H9 (cell line): ENCODE data around the gene IL1RN. TPM values are rescaled to one million over a fixed set of nuclear protein-coding genes. Genes with fewer than 3 reads are reported as not detected.

Source experiments
- DNase-seq: peaks from one replicate; pipeline ENCODE4 v3.0.0-alpha.2; 2017
- H2AFZ ChIP-seq: one replicate; pipeline ENCODE4 v1.6.1; 2013; ENCODE audit warnings: mild to moderate bottlenecking, low read length, control low read depth, moderate library complexity
- H2AK5ac ChIP-seq: 2 replicates; pipeline ENCODE4 v1.6.1; 2013; ENCODE audit warnings: low read length, control low read depth, mixed read lengths; ENCODE audit not compliant: insufficient read length
- H2BK120ac ChIP-seq: one replicate; pipeline ENCODE4 v1.6.1; 2013; ENCODE audit warnings: low read depth, mild to moderate bottlenecking, low read length, control low read depth, inconsistent platforms; ENCODE audit not compliant: poor library complexity, severe bottlenecking
- H2BK12ac ChIP-seq: 2 replicates; pipeline ENCODE4 v1.6.1; 2013; ENCODE audit warnings: low read length, control low read depth, mixed read lengths, low read depth; ENCODE audit not compliant: insufficient read length
- H2BK15ac ChIP-seq: 2 replicates; pipeline ENCODE4 v1.6.1; 2013; ENCODE audit warnings: low read depth, low read length, control low read depth
- H2BK20ac ChIP-seq: one replicate; pipeline ENCODE4 v1.6.1; 2013; ENCODE audit warnings: low read depth, mild to moderate bottlenecking, low read length, control low read depth, inconsistent platforms; ENCODE audit not compliant: poor library complexity, severe bottlenecking
- H2BK5ac ChIP-seq: 2 replicates; pipeline ENCODE4 v1.6.1; 2013; ENCODE audit warnings: low read length, control low read depth, mixed read lengths; ENCODE audit not compliant: insufficient read length
- H3K14ac ChIP-seq: 2 replicates; pipeline ENCODE4 v1.6.1; 2013; ENCODE audit warnings: low read length, control low read depth; ENCODE audit not compliant: insufficient read depth
- H3K18ac ChIP-seq: 2 replicates; pipeline ENCODE4 v1.6.1; 2013; ENCODE audit warnings: low read depth, mild to moderate bottlenecking, mixed read lengths, low read length, control low read depth; ENCODE audit not compliant: insufficient read length
- H3K23ac ChIP-seq: 2 replicates; pipeline ENCODE4 v1.6.1; 2013; ENCODE audit warnings: low read length, control low read depth, mixed read lengths, low read depth; ENCODE audit not compliant: insufficient read length
- H3K23me2 ChIP-seq: 2 replicates; pipeline ENCODE4 v1.6.1; 2013; ENCODE audit warnings: low read depth, mild to moderate bottlenecking, mixed read lengths, low read length, control low read depth; ENCODE audit not compliant: insufficient read length, poor library complexity, severe bottlenecking
- H3K27ac ChIP-seq: 2 replicates; pipeline ENCODE4 v1.5.1; 2013; ENCODE audit warnings: low read length, control low read depth, mixed read lengths, low read depth; ENCODE audit not compliant: insufficient read length
- H3K27me3 ChIP-seq: 2 replicates; pipeline ENCODE4 v1.6.1; 2013; ENCODE audit warnings: low read length, control low read depth, inconsistent platforms; ENCODE audit not compliant: insufficient read depth
- H3K4ac ChIP-seq: 2 replicates; pipeline ENCODE4 v1.6.1; 2013; ENCODE audit warnings: low read depth, mild to moderate bottlenecking, control low read depth, inconsistent platforms, low read length, moderate library complexity
- H3K4me1 ChIP-seq: 2 replicates; pipeline ENCODE4 v1.6.1; 2013; ENCODE audit warnings: low read length, control low read depth, inconsistent platforms; ENCODE audit not compliant: insufficient read depth
- H3K4me2 ChIP-seq: 2 replicates; pipeline ENCODE4 v1.6.1; 2013; ENCODE audit warnings: low read length, control low read depth, mixed read lengths; ENCODE audit not compliant: insufficient read length, insufficient read depth
- H3K56ac ChIP-seq: 2 replicates; pipeline ENCODE4 v1.6.1; 2013; ENCODE audit warnings: low read depth, mild to moderate bottlenecking, mixed read lengths, low read length, control low read depth; ENCODE audit not compliant: insufficient read length
- H3K79me1 ChIP-seq: 2 replicates; pipeline ENCODE4 v1.6.1; 2013; ENCODE audit warnings: low read depth, mild to moderate bottlenecking, moderate library complexity, low read length, control low read depth, inconsistent platforms; ENCODE audit not compliant: insufficient read depth, poor library complexity, severe bottlenecking
- H3K79me2 ChIP-seq: 2 replicates; pipeline ENCODE4 v1.6.1; 2013; ENCODE audit warnings: low read length, control low read depth, inconsistent platforms; ENCODE audit not compliant: insufficient read depth
- H3K9ac ChIP-seq: 2 replicates; pipeline ENCODE4 v1.6.1; 2013; ENCODE audit warnings: low read length, control low read depth, mixed read lengths; ENCODE audit not compliant: insufficient read length; ENCODE audit errors: extremely low read depth
- H3K9me3 ChIP-seq: one replicate; pipeline ENCODE4 v1.6.1; 2013; ENCODE audit warnings: low read depth, low read length, inconsistent platforms; ENCODE audit not compliant: control insufficient read depth
- H3T11ph ChIP-seq: one replicate; pipeline ENCODE4 v1.6.1; 2013; ENCODE audit warnings: mild to moderate bottlenecking, low read length, control low read depth, inconsistent platforms
- H4K20me1 ChIP-seq: one replicate; pipeline ENCODE4 v1.6.1; 2013; ENCODE audit not compliant: control insufficient read depth, insufficient read length, insufficient read depth
- H4K5ac ChIP-seq: 2 replicates; pipeline ENCODE4 v1.6.1; 2013; ENCODE audit warnings: low read depth, mild to moderate bottlenecking, mixed read lengths, low read length, control low read depth; ENCODE audit not compliant: insufficient read length
- H4K8ac ChIP-seq: replicated peaks from 2 replicates; pipeline ENCODE4 v1.6.1; 2013; ENCODE audit warnings: low read length, control low read depth, mixed read lengths, low read depth; ENCODE audit not compliant: insufficient read length
- H4K91ac ChIP-seq: 2 replicates; pipeline ENCODE4 v1.6.1; 2013; ENCODE audit warnings: low read depth, mild to moderate bottlenecking, moderate library complexity, mixed read lengths, low read length, control low read depth; ENCODE audit not compliant: insufficient read length
- H3K27ac Mint-ChIP-seq, 3 experiments: 2 replicates in 2 of 3; 3 replicates in 1 of 3; pipeline ENCODE4 v1.8.0; 2020 to 2021; ENCODE audit warnings: mixed read lengths in 3 of 3, mild to moderate bottlenecking in 1 of 3, moderate library complexity in 1 of 3
- H3K27me3 Mint-ChIP-seq: 2 replicates; pipeline ENCODE4 v1.8.0; 2021; ENCODE audit warnings: low read depth, mild to moderate bottlenecking, moderate library complexity, mixed read lengths
- H3K36me3 Mint-ChIP-seq, 3 experiments: 2 replicates in 2 of 3; 3 replicates in 1 of 3; pipeline ENCODE4 v1.8.0; 2020 to 2021; ENCODE audit warnings: low read depth in 3 of 3, mixed read lengths in 3 of 3; ENCODE audit not compliant: insufficient read depth in 1 of 3
- H3K4me1 Mint-ChIP-seq, 2 experiments: 2 replicates each; pipeline ENCODE4 v1.8.0; 2020; ENCODE audit warnings: mixed read lengths in 2 of 2
- H3K4me3 Mint-ChIP-seq, 2 experiments: 2 replicates in 1 of 2; 3 replicates in 1 of 2; pipeline ENCODE4 v1.8.0; 2020 to 2021; ENCODE audit warnings: mild to moderate bottlenecking in 2 of 2, mixed read lengths in 2 of 2, moderate library complexity in 1 of 2
- H3K9me3 Mint-ChIP-seq, 2 experiments: 2 replicates in 1 of 2; 3 replicates in 1 of 2; pipeline ENCODE4 v1.8.0; 2020; ENCODE audit warnings: mild to moderate bottlenecking in 2 of 2, mixed read lengths in 2 of 2, moderate library complexity in 1 of 2
- CTCF ChIP-seq: fragments of 200-600 bp; sonication (generic); conservative IDR thresholded peaks from 3 replicates; pipeline ENCODE4 v1.8.0; 2021; ENCODE audit warnings: antibody characterized with exemption, mild to moderate bottlenecking
- WGBS: extraction: QIAGEN DNeasy Blood & Tissue Kit; methylation state at CpG from one replicate; pipeline ENCODE4 v1.1.7; 2013; ENCODE audit warnings: missing lambda C conversion rate, low lambda C conversion rate, mixed read lengths; ENCODE audit not compliant: insufficient read length; ENCODE audit errors: extremely low coverage; 5-methylcytosine and 5-hydroxymethylcytosine counted together
- total RNA-seq: library from RNA; stranded (reverse); gene quantifications from 2 replicates; pipeline ENCODE4 v1.2.1, GENCODE V29; 2021

IL1RN gene
- total RNA-seq, 1 experiment from 2014 or later: not detected

- Mint-ChIP-seq H3K9me3 (no peaks in the 10 kb centered on the region), H3K36me3 (no peaks in the 10 kb centered on the region), H3K27me3 (peaks cover 32% of the 10 kb centered on the region), H3K27ac (no peak overlapping the region), H3K4me3 (no peak overlapping the region), H3K4me1 (peaks cover 19 to 22% of the 10 kb centered on the region in 2 experiments)
- no peak overlapping the region for H2BK5ac ChIP-seq
- H2BK120ac ChIP-seq: no peak overlapping the region
- no peaks in the 10 kb centered on the region for H3K23me2 ChIP-seq
- no peaks in the 10 kb centered on the region for H3K79me2 ChIP-seq
- no peak overlapping the region for H3K27ac ChIP-seq
- H2BK20ac ChIP-seq: no peak overlapping the region
- no CpG with 5 or more reads among the region's 10 CpGs for WGBS
- H3T11ph ChIP-seq: no peak overlapping the region
- DNase-seq: no peak
- H3K14ac ChIP-seq: no peak overlapping the region
- no peak overlapping the region for H3K9ac ChIP-seq
- H3K23ac ChIP-seq: no peak overlapping the region
- no peaks in the 10 kb centered on the region for H4K20me1 ChIP-seq
- H3K79me1 ChIP-seq: no peaks in the 10 kb centered on the region
- H2AFZ ChIP-seq: no peak overlapping the region
- H2AK5ac ChIP-seq: no peak overlapping the region
- no peak overlapping the region for H3K4me2 ChIP-seq
- H2BK15ac ChIP-seq: no peak overlapping the region
- H3K56ac ChIP-seq: no peak overlapping the region
- peaks cover 5% of the 10 kb centered on the region; the same call in 1 of the 2 replicates for H3K27me3 ChIP-seq
- no peak overlapping the region for H4K8ac ChIP-seq
- H3K4me1 ChIP-seq: no peaks in the 10 kb centered on the region
- H3K9me3 ChIP-seq: no peaks in the 10 kb centered on the region
- H2BK12ac ChIP-seq: no peak overlapping the region
- H4K91ac ChIP-seq: no peak overlapping the region
- no peak overlapping the region for H3K18ac ChIP-seq
- TF ChIP-seq CTCF: no peak
- no peak overlapping the region for H3K4ac ChIP-seq
- H4K5ac ChIP-seq: no peak overlapping the region
Observed at GRCh38 chr2:113162173-113162572, 34.8 kb downstream of the IL1RN start.
